Endothelial cell of umbilical vein (primary cell): Measurements from ENCODE around the gene AP3S1. TPM values are rescaled to one million over a fixed set of nuclear protein-coding genes. Genes with fewer than 3 reads are reported as not detected.
A peak's percentile ranks its signal among the peaks of the same experiment; 100 is the strongest.

Source experiments
- BruUV-seq: library from RNA; stranded (reverse); fragments of 400-500 nt; replicated peaks from 2 replicates; lab custom pipeline; 2021; lab: Mats Ljungman, UMichigan
- CTCF ChIA-PET: fragments of 300-600, 350-600 bp; sonication (Branson Sonifier 250); formaldehyde crosslinking; loops from one replicate; lab custom pipeline; 2021; ENCODE audit warnings: antibody characterized with exemption, inconsistent platforms; lab: Charles Lee
- POLR2A ChIA-PET: fragments of 300-600, 350-600 bp; sonication (Branson Sonifier 250); formaldehyde crosslinking; loops from one replicate; lab custom pipeline; 2021; ENCODE audit warnings: antibody characterized with exemption, inconsistent platforms; lab: Charles Lee
- DNase-seq: peaks from one replicate; pipeline ENCODE4 v3.0.0-alpha.2; 2011; ENCODE audit warnings: low read depth, low spot score
- FAIRE-seq: peaks from 2 replicates; lab custom pipeline; 2011; peaks lifted over from hg19 to GRCh38; lab: Jason Lieb, UNC
- H2AFZ ChIP-seq: 2 replicates; pipeline ENCODE4 v1.6.0; 2012; ENCODE audit warnings: low read depth, low read length, control low read depth, inconsistent platforms
- H3K27ac ChIP-seq: 2 replicates; pipeline ENCODE4 v1.5.1; 2011; ENCODE audit warnings: low read depth, mild to moderate bottlenecking, control low read depth, low read length, moderate library complexity; ENCODE audit not compliant: insufficient read depth
- H3K27me3 ChIP-seq, 2 experiments: 2 replicates each; pipeline versions ENCODE4 v1.6.0 to v1.6.1; 2011; ENCODE audit warnings: low read length in 2 of 2, mixed read lengths in 1 of 2; ENCODE audit not compliant: control insufficient read depth in 2 of 2, insufficient read depth in 2 of 2
- H3K36me3 ChIP-seq, 2 experiments: 2 replicates in 1 of 2; 3 replicates in 1 of 2; pipeline ENCODE4 v1.5.1; 2011; ENCODE audit warnings: low read length in 2 of 2, mild to moderate bottlenecking in 1 of 2, moderate library complexity in 1 of 2; ENCODE audit not compliant: control insufficient read depth in 2 of 2, insufficient read depth in 2 of 2; ENCODE audit errors: extremely low read depth in 1 of 2
- H3K4me1 ChIP-seq: 3 replicates; pipeline ENCODE4 v1.5.1; 2011; ENCODE audit warnings: mild to moderate bottlenecking, low read length; ENCODE audit not compliant: control insufficient read depth, insufficient read depth; ENCODE audit errors: extremely low read depth
- H3K4me2 ChIP-seq: 2 replicates; pipeline ENCODE4 v1.6.1; 2011; ENCODE audit warnings: low read length, control low read depth, mixed read lengths; ENCODE audit not compliant: insufficient read depth
- H3K4me3 ChIP-seq, 3 experiments: fragments of 200-600 bp in 1 of 3; sonication (generic), shearing (Covaris generic) in 1 of 3; replicated peaks in 1 of 3; 2 replicates each; pipeline ENCODE4 v1.5.1; 2011 to 2016; ENCODE audit warnings: control low read depth in 3 of 3, low read length in 3 of 3, mild to moderate bottlenecking in 2 of 3, inconsistent platforms in 1 of 3, low read depth in 1 of 3, moderate library complexity in 1 of 3; ENCODE audit not compliant: insufficient read depth in 1 of 3
- H3K79me2 ChIP-seq: 2 replicates; pipeline ENCODE4 v1.6.0; 2012; ENCODE audit warnings: low read length, inconsistent platforms; ENCODE audit not compliant: control insufficient read depth, insufficient read depth
- H3K9ac ChIP-seq: replicated peaks from 2 replicates; pipeline ENCODE3; 2011; ENCODE audit warnings: low read length, control low read depth; ENCODE audit not compliant: insufficient read depth; ENCODE audit errors: extremely low read depth
- H3K9me1 ChIP-seq: replicated peaks from 3 replicates; pipeline ENCODE4 v1.6.0; 2011; ENCODE audit warnings: mild to moderate bottlenecking, low read length; ENCODE audit not compliant: control insufficient read depth, insufficient read depth; ENCODE audit errors: extremely low read depth
- H3K9me3 ChIP-seq: replicated peaks from 2 replicates; pipeline ENCODE4 v1.5.1; 2012; ENCODE audit warnings: low read length, inconsistent platforms; ENCODE audit not compliant: control insufficient read depth, insufficient read depth
- H4K20me1 ChIP-seq: replicated peaks from 2 replicates; pipeline ENCODE3; 2011; ENCODE audit warnings: mild to moderate bottlenecking, low read length; ENCODE audit not compliant: control insufficient read depth, insufficient read depth; ENCODE audit errors: extremely low read depth
- CTCF ChIP-seq, 2 donors: IDR thresholded peaks; 1 replicate in 1 of 2; 2 replicates in 1 of 2; pipeline ENCODE4 v1.5.1; 2011; ENCODE audit warnings: low read length in 2 of 2, mild to moderate bottlenecking in 2 of 2, moderate library complexity in 2 of 2, control low read depth in 1 of 2, inconsistent platforms in 1 of 2, low read depth in 1 of 2; ENCODE audit not compliant: insufficient read depth in 1 of 2; ENCODE audit errors: extremely low read depth in 1 of 2
- EZH2 ChIP-seq: IDR thresholded peaks from 2 replicates; pipeline ENCODE4 v1.6.1; 2012; ENCODE audit warnings: borderline replicate concordance, low read depth, mild to moderate bottlenecking, moderate library complexity, low read length, inconsistent platforms; ENCODE audit not compliant: severe bottlenecking
- FOS ChIP-seq: IDR thresholded peaks from 2 replicates; pipeline ENCODE4 v1.6.1; 2011; ENCODE audit warnings: mild to moderate bottlenecking, low read length, moderate library complexity, borderline replicate concordance; ENCODE audit not compliant: insufficient read depth
- GATA2 ChIP-seq: IDR thresholded peaks from 2 replicates; pipeline ENCODE4 v1.7.0; 2011; ENCODE audit warnings: low read depth, mild to moderate bottlenecking, moderate library complexity, mixed read lengths, low read length; ENCODE audit not compliant: insufficient read length, insufficient read depth
- JUN ChIP-seq: IDR thresholded peaks from 2 replicates; pipeline ENCODE4 v1.6.1; 2011; ENCODE audit warnings: borderline replicate concordance, low read depth; ENCODE audit not compliant: insufficient read length, insufficient read depth
- MAX ChIP-seq: IDR thresholded peaks from 2 replicates; pipeline ENCODE4 v1.6.1; 2011; ENCODE audit not compliant: insufficient read depth, insufficient read length
- MYC ChIP-seq: IDR thresholded peaks from one replicate; pipeline ENCODE4 v1.6.1; 2011; ENCODE audit warnings: mild to moderate bottlenecking, low read depth, low read length
- POLR2A ChIP-seq: IDR thresholded peaks from 2 replicates; pipeline ENCODE4 v1.6.1; 2012; ENCODE audit warnings: low read depth, mild to moderate bottlenecking, control low read depth, low read length
- POLR2AphosphoS5 ChIP-seq: IDR thresholded peaks from 2 replicates; pipeline ENCODE4 v1.6.1; 2012; ENCODE audit warnings: low read depth, mild to moderate bottlenecking, control low read depth, low read length, moderate library complexity; ENCODE audit not compliant: insufficient read depth
- dilution Hi-C: fragments of 300-500 bp; cut with MboI; formaldehyde crosslinking; loops from one replicate; pipeline ENCODE4 v1.15.0; 2019; ENCODE audit warnings: low sequenced_read_pairs; ENCODE audit not compliant: extremely low pct_ligation_motif_present
- intact Hi-C: fragments of 100-400 bp; cut with micrococcal nuclease; formaldehyde crosslinking; loops from one replicate; pipeline ENCODE4 v1.10.0; 2022
- polyA plus RNA-seq, 4 experiments: library from polyadenylated mRNA; depleted of rRNA in 3 of 4; stranded (reverse) in 3 of 4; unstranded in 1 of 4; fragments of >200 nt; gene quantifications; 2 replicates each; pipeline versions ENCODE4 v1.2.1 to v1.2.3, GENCODE V29; 2011 to 2012; ENCODE audit warnings: missing spikeins in 1 of 4
- total RNA-seq: library from RNA; stranded (reverse); gene quantifications from 2 replicates; pipeline ENCODE4 v1.2.3, GENCODE V29; 2021

AP3S1 gene
- total and polyA plus RNA-seq, 2 donors (not counting 3 experiments of a cell fraction or from before 2014, with no cell fraction given): 26.5 to 85.7 TPM

- Histone ChIP-seq H3K36me3 (peaks cover 0 to 5% of the 10 kb centered on the region in 2 experiments), H3K4me2 (no peak overlapping the region), H3K27ac (no peak overlapping the region), H3K9me3 (no peaks in the 10 kb centered on the region), H3K79me2 (peaks cover 7% of the 10 kb centered on the region), H4K20me1 (no peaks in the 10 kb centered on the region), H2AFZ (no peak overlapping the region), H3K27me3 (no peaks in the 10 kb centered on the region), H3K9ac (no peak overlapping the region), H3K4me3 (no peak overlapping the region), H3K9me1 (no peaks in the 10 kb centered on the region), H3K4me1 (peaks cover 10% of the 10 kb centered on the region)
- TF ChIP-seq GATA2: peak; percentile 21
- no peak for TF ChIP-seq EZH2
- ChIA-PET CTCF (interaction anchor here (1.2 to 1.6 kb wide), 3 partner anchors 18 to 199 kb away, joined by 3 to 5 read pairs (median 4); no protein-coding TSS in a partner anchor), POLR2A (no interaction called here)
- no TSS peak for BruUV-seq
- FAIRE-seq (no peak), DNase-seq (no peak)
- dilution Hi-C loops: no loop called here
- intact Hi-C loops: no loop called here
Observed at GRCh38 chr5:115869256-115869795, 27.6 kb downstream of the AP3S1 start.

- CTCF ChIA-PET: interaction anchor here (1.3 to 1.8 kb wide), 3 partner anchors 15 to 159 kb away, joined by 3 to 6 read pairs (median 3); no protein-coding TSS in a partner anchor
- Histone ChIP-seq H3K79me2 (peaks cover 5% of the 10 kb centered on the region), H3K9ac (no peak overlapping the region)
Observed at GRCh38 chr5:115872447-115872846, 30.7 kb downstream of the AP3S1 start.

More at GRCh38 chr5:115872447-115872846, 30.7 kb downstream of the AP3S1 start:
- TF ChIP-seq CTCF (IDR thresholded peaks at IDR 0.05; ENCODE audit: extremely low read depth in 1 of 2, insufficient read depth in 1 of 2, low read depth in 1 of 2, low read length in 2 of 2): no peak
- TF ChIP-seq MYC: no peak
- no peak for TF ChIP-seq GATA2
- TF ChIP-seq JUN: no peak
- TF ChIP-seq EZH2: no peak
- TF ChIP-seq POLR2AphosphoS5: no peak
- no peak for TF ChIP-seq MAX
- no peak for TF ChIP-seq POLR2A
- no peak for TF ChIP-seq FOS
- no peaks in the 10 kb centered on the region for H3K27me3 ChIP-seq
- H4K20me1 ChIP-seq: no peaks in the 10 kb centered on the region
- no TSS peak for BruUV-seq
- FAIRE-seq (no peak), DNase-seq (no peak)
- H2AFZ ChIP-seq: no peak overlapping the region
- intact Hi-C loops (no loop called here), dilution Hi-C loops (no loop called here)
- H3K27ac ChIP-seq: no peak overlapping the region
- H3K9me1 ChIP-seq: no peaks in the 10 kb centered on the region
- POLR2A ChIA-PET: no interaction called here
- no peak overlapping the region for H3K4me3 ChIP-seq
- H3K4me2 ChIP-seq: no peak overlapping the region
- H3K4me1 ChIP-seq: peaks cover 10% of the 10 kb centered on the region
- peaks cover 0 to 5% of the 10 kb centered on the region in 2 experiments for H3K36me3 ChIP-seq
- no peaks in the 10 kb centered on the region for H3K9me3 ChIP-seq
